ENCODE results near the gene B3GALT6.
"Not testable (repeated sequence)": the region's sequence is repeated elsewhere in the genome, so short reads cannot be mapped to it uniquely, and the experiment has no call there.

The B3GALT6 gene

DNA sequence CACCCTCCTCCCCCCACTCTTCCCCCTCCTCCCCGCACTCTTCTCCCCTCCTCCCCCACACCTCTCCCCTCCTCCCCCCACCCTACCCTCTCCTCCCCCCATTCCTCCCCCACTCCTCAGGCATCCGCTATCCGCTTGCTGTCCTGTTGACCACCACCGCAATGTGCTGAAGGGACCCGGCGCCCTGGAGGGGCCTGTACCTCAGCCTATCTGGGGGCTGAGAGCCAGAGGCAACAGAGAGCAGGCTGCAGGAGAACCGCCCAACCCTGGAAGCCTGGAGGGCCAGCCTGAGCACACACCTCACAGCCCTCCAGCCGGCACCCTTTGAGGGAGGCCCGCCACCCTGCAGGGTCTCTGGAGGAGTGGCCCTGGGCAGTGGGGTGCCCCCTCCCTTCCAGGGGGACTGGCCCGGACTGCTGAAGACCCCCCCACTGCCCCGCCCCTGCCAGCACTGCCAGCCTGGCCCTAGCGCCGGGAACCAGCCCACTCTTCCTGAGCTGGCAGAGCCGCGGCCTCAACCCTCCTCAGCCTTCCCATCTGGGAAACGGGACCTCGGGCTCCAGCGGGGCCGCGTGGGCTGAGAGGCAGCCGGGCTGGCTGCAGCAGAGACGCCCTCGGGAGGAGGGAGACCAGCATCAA is 13.3 kb downstream of the B3GALT6 start:
- DNase-seq (ENCODE audit: low spot score), result no peak

DNA sequence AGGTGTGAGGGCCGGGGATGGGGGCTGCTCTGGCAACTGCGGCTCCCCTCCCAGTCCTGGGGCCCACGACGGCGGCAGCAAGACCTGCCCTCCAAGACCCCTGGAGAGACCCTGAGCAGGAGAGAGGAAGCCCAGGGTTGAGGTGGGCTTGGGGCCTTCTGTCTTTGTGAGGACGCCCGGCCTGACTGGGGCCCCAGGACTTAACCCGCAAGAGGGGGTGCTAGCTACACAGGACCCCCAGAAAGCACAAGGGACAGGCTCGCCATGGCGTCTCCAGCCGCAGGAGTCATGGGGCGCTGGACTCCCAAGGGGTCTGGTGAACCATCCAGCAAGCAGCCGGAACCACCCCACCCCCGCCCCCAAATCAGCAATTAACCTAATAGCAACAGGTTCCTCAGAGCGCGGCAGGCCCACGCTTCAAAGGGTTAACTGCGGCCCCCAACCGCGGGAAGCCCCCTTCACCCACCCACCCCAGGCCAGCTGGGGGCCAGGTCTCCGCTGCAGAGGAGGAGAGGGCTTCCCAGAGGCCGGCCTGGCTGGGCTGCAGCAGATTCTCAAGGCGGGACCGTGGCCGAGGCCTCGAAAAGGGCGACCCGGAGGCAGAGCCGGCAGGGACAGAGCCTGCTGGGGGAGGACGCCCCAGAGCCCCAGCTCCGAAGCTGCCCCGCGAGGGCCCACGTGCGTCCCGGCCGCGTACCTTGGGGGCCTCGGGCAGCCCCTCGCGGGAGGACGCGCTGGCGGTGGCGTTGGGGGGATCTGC is 14.0 kb downstream of the B3GALT6 start:
- no peak for DNase-seq (ENCODE audit: low spot score)

DNA sequence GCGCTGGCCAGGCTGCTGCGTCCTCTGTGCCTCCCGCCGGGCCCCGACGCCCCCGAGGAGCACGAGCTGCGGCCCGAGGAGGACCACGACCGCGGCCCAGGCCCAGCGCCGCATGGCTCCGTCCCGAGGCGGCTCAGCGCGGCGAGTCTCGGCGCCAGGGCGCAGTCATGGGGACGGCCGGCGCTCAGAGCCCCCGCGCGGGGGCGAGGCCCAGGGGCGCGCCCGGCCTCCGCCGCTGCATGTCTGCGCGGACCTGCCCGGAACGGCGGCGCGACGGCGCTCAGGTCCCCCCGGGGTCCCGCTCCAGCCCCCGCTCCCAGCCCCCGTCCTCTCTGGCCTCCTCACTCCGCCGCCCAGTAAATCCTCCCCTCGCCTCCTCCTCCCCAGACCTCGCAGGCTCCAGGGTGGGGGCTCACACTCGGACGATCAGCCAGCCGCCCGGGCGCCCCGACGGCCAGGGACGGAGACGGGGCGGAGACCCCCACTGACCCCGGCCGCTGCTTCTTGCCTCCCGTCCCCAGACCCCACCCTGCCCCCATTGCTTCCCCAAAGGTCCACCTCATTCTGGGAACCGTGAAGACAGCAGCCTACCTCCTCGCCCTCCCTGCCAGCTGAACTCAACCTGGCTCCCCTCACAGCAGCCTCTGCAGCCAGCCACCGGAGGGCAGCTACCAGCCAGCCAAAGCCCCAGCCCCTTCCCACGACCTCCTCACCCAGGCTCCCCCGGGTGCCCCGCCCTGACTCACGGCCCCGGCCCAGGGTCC is 14.7 kb downstream of the B3GALT6 start, which contains the start of gene C1QTNF12:
C1QTNF12 (minus strand) TSS at position 146 of the 764 bp plus-strand sequence; CDS start at position 114, 32 bp downstream.
- DNase-seq (ENCODE audit: low spot score), result no peak

- DNase-seq (ENCODE audit: low spot score), result no peak
Observed at GRCh38 chr1:1247341-1247913, 15.4 kb downstream of the B3GALT6 start.

GRCh38 chr1:1248009-1248913 is 16.2 kb downstream of the B3GALT6 start:
- DNase-seq (ENCODE audit: low spot score), result not testable (repeated sequence)

DNA sequence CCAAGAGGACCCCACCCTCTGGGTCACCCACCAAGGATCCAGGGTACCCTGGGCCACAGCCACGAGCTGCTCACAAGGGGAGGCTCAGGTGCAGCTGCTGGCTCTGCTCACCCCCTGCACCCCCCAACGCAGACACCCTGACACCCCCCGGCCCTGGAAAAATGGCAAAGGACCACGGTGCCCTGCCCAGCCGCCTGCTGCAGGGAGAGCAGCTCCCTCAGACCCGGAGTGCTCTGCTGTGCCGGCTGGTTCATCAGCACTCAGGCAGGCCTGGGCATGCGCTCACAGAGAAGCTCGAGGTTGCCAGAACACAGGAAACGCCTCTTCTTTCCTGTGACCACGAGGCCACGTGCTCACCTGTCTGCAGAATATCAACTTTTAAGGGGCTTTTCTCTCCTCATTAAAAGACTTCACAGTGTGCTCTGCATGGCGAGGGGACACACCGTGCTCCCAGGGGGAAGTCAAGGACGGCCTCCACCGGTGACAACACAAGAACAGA is 18.8 kb downstream of the B3GALT6 start:
- no peak for DNase-seq (ENCODE audit: low spot score)

GRCh38 chr1:1253314-1253713 is 21.3 kb downstream of the B3GALT6 start:
- DNase-seq (ENCODE audit: low spot score), result no peak

DNA sequence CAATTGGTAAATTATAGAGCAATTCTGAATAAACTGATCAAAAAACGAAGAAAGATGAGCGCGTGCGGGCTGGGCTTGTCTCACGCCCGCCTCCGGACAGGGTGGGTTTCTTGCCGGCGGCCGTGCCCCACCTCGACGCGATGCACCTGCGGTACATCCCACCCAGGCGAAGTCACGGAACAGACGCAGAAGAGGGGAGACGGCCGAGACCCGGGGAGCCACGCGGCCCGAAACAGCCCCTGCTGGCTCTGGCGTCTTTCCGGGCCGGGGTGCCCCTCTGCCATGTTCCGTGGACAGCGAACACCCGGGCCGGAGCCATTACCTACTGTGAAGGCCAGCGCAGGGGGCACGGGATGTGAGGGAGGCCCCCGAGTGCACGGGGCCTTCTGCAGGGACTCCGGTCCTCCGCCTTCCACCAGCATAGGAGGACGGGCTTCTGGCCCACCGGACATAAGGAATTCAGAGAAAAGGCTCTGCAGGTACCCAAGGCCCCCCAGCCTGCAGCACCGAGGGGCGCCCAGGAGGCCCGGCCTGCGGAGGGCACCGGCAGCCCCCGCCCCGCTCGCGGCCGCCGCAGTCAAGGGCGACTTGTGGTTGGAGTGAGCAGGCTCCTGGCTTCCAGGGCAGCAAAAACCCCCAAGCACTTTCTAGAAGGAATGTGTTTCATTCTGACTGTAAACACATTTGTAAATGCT is 22.1 kb downstream of the B3GALT6 start:
- DNase-seq (ENCODE audit: low spot score), result no peak

DNA sequence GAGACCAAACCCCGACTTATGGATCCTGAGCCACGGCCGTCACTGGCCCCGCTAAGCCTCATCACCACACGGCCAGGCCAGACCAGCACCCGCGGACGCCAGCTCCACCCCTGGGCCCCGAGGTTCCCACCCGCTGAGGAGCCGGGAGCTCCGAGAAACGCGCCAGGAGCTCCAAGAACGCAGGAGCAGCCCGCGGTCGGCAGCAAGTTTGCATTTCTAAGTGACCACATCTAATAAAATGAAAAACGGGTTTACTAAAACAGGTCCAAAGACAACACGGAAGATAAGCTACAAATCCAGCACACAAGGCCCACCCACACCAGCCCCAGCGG is 22.6 kb downstream of the B3GALT6 start:
- DNase-seq (ENCODE audit: low spot score), result no peak

- DNase-seq (ENCODE audit: low spot score), result no peak
Observed at GRCh38 chr1:1255078-1255477, 23.0 kb downstream of the B3GALT6 start.

DNA sequence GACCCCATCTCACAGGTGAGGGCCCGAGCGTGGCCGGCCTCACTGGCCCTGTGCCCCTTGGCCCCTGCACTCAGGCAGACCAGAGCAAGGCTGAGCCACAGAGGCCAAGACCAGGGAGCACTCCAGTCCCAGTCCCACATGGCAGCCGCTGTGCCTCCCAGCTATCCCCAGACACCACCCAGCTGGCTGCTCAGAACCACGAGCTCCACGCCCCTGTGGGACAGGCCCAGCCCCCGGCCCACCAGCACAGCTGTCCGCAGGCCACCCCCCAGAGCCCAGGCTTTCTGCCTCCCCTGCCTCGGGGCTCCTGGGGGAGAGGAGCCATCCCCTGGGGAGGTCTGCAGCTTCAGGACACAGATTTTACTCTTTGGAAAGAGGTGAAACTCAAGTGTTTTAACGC is 23.6 kb downstream of the B3GALT6 start:
- DNase-seq (ENCODE audit: low spot score), result no peak

- DNase-seq (ENCODE audit: low spot score), result no peak
Observed at GRCh38 chr1:1256956-1257871, 25.2 kb downstream of the B3GALT6 start.

DNA sequence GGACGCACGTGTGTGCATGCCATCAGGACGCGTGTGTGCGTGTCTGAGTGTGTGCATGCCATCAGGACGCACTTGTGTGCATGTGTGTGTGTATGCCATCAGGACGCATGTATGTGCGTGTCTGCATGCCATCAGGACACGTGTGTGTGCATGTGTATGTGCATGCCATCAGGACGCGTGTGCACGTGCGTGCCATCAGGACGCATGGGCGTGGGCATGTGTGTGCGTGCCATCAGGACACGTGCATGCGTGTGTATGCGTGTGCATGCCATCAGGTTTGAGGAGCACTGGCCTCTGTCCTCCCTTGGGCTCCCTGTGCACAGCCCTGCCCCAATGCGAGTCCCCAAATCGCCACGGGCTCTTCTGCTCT is 27.1 kb downstream of the B3GALT6 start:
- no peak for DNase-seq (ENCODE audit: low spot score)

GRCh38 chr1:1259540-1259939 is 27.5 kb downstream of the B3GALT6 start:
- DNase-seq (ENCODE audit: low spot score), result no peak

GRCh38 chr1:1259951-1260600 is 28.0 kb downstream of the B3GALT6 start:
- DNase-seq (ENCODE audit: low spot score), result no peak

DNA sequence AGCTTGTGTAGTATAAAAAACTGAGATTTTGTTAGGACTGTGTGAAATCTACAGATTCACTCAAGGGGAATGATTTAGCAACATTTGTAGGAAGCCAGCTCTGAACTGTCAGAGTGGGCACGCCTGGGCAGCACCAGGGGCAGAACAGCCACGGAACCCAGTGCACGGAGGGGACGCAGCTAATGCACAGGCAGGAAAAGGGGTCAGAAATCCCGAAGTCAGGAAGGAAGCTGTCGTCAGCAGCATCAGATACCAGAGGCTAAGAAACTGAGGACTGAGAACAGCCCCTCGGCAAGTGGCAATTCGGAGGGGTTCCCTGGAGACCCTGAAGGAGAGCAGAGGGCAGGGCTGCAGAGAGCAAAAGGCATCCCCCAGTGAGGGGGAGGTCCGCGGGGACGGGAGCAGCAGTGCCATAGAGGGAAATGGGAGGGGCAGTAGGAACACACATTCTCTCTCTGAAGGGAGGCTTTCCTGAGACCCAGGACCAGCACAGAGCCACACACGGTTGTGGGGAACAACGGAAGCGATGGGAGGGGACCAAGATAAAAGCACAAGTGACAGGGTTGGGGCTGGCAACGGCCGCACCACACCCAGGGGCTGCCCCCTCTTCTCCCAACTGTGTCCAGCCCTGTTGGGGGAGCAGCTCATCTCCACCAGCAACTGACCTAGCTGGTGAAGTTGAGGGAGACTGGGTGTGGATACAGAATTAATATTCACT is 29.0 kb downstream of the B3GALT6 start:
- DNase-seq (ENCODE audit: low spot score), result no peak

DNA sequence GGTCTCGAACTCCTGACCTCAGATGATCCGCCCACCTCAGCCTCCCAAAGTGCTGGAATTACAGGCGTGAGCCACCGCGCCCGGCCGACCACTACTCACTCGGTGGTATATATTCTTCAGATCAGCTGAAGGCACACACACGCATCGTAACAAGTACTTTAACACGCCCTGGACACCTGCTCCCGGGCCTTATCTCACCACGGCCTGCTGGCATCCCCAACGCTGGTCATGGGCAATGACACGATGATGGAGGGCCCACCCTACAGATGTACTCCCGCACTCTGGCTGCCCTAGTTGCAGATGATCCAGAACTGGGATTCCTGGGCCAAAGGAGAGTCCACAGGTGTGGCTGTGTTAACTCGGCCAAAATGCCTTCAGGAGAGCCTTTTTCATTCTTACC is 30.0 kb downstream of the B3GALT6 start:
- DNase-seq (ENCODE audit: low spot score), result no peak

- DNase-seq (ENCODE audit: low spot score), result no peak
Observed at GRCh38 chr1:1262758-1263157, 30.7 kb downstream of the B3GALT6 start.

- DNase-seq (ENCODE audit: low spot score), result no peak
Observed at GRCh38 chr1:1264026-1264425, 32.0 kb downstream of the B3GALT6 start.
